ENCODE results near the gene TMED9.

- TF ChIP-seq RARB (CRISPR knock-in tag; IDR thresholded peaks at IDR 0.05) (no peak), ZFP3 (CRISPR knock-in tag; IDR thresholded peaks at IDR 0.05) (peak; percentile 41; the same call in 1 of the 2 replicates), TCF4 (CRISPR knock-in tag; IDR thresholded peaks at IDR 0.05; ENCODE audit: borderline replicate concordance) (peak; percentile 60; the same call in 1 of the 2 replicates), OSR1 (CRISPR knock-in tag; IDR thresholded peaks at IDR 0.05) (no peak), ZNF70 (CRISPR knock-in tag; IDR thresholded peaks at IDR 0.05) (no peak), TSHZ2 (CRISPR knock-in tag; IDR thresholded peaks at IDR 0.05) (no peak), GLIS3 (CRISPR knock-in tag; IDR thresholded peaks at IDR 0.05) (peak; percentile 15; the same call in 1 of the 2 replicates), ARNTL (CRISPR knock-in tag; IDR thresholded peaks at IDR 0.05; ENCODE audit: borderline replicate concordance, low read depth) (no peak), PPARA (CRISPR knock-in tag; IDR thresholded peaks at IDR 0.05; ENCODE audit: borderline replicate concordance) (no peak), ZFP30 (CRISPR knock-in tag; IDR thresholded peaks at IDR 0.05) (no peak), ESRRG (CRISPR knock-in tag; IDR thresholded peaks at IDR 0.05) (no peak), ZNF8 (CRISPR knock-in tag; IDR thresholded peaks at IDR 0.05) (peak; percentile 58; the same call in 1 of the 2 replicates), CSRNP3 (CRISPR knock-in tag; IDR thresholded peaks at IDR 0.05) (no peak), ZNF565 (CRISPR knock-in tag; conservative IDR thresholded peaks at IDR 0.05; ENCODE audit: low read depth) (no peak)
These were observed 45.7 kb upstream of the TMED9 start for GRCh38 chr5:177546258-177546741.

All from SK-N-SH treated with all-trans-retinoic acid at 6 μM for 48 hours (cell line).